Muscle layer of duodenum (tissue), 2 donors: ENCODE results near the gene MYO5A.

Source experiments
- H3K27ac ChIP-seq: one replicate; pipeline ENCODE4 v1.7.0; 2013; ENCODE audit warnings: mild to moderate bottlenecking, low read length
- H3K27me3 ChIP-seq: one replicate; pipeline ENCODE4 v1.7.0; 2013; ENCODE audit warnings: low read depth, mild to moderate bottlenecking, control low read depth, low read length
- H3K36me3 ChIP-seq, 2 donors: one replicate each; pipeline ENCODE4 v1.7.0; 2013; ENCODE audit warnings: low read length in 2 of 2, control low read depth in 1 of 2, mild to moderate bottlenecking in 1 of 2; ENCODE audit not compliant: insufficient read depth in 2 of 2, control insufficient read depth in 1 of 2
- H3K4me1 ChIP-seq, 2 donors: one replicate each; pipeline ENCODE4 v1.7.0; 2013; ENCODE audit warnings: low read length in 2 of 2, mild to moderate bottlenecking in 2 of 2, control low read depth in 1 of 2, moderate library complexity in 1 of 2; ENCODE audit not compliant: insufficient read depth in 2 of 2, control insufficient read depth in 1 of 2
- H3K4me3 ChIP-seq, 2 donors: one replicate each; pipeline ENCODE4 v1.7.0; 2013; ENCODE audit warnings: low read length in 2 of 2, low read depth in 1 of 2, mild to moderate bottlenecking in 1 of 2
- H3K9me3 ChIP-seq, 2 donors: one replicate each; pipeline ENCODE4 v1.7.0; 2013; ENCODE audit warnings: low read length in 2 of 2, control low read depth in 1 of 2, mild to moderate bottlenecking in 1 of 2; ENCODE audit not compliant: control insufficient read depth in 1 of 2
- donor health status: healthy.

MYO5A gene

DNA sequence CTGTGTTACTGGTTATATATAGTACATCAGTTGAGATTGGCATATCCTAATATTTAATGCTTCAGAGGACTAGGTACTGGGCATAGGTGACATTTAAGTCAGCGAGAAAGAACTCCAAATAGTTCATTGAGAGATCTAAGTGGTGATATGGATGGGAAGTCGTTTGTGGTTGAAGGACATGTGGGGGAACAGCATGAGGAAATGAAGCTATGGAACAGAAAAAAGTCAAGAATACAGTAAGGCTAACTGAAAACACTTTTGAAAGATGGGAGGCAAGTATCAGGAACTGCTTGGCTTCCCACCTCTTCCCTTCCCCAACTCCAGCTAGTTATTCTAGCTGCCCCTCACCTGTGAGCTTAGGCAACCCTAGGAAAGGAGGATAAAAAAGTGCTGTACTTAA is 3.7 kb upstream of the MYO5A start:
- Histone ChIP-seq H3K36me3 (no peaks in the 10 kb centered on the region), H3K27ac (no peak overlapping the region), H3K4me1 (peaks cover 3 to 8% of the 10 kb centered on the region in 2 donors), H3K4me3 (no peak overlapping the region), H3K9me3 (no peaks in the 10 kb centered on the region), H3K27me3 (no peaks in the 10 kb centered on the region)

DNA sequence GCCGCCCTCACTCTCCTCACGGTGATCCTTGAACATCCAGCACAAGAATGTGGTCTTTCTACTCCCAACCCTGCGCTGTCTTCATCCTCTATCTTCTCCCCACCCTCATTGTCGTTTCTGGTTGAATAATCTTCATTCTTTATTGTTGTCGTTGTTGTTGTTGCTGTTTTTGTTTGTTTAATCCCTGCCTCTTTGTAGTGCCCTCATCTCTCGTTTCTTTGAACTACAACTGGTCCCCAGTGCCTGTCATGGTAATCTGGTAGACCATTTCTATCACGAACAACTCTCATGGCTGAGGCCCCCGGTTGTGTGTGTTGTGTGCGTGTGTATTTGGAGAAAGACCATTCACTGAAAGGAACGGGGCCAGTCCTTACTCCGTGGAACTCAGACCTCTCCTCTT is 1.3 kb upstream of the MYO5A start:
- no peaks in the 10 kb centered on the region for H3K9me3 ChIP-seq
- H3K4me1 ChIP-seq, result peaks cover 3 to 8% of the 10 kb centered on the region in 2 donors
- H3K27me3 ChIP-seq, result no peaks in the 10 kb centered on the region
- H3K27ac ChIP-seq, result no peak overlapping the region
- no peaks in the 10 kb centered on the region for H3K36me3 ChIP-seq
- peak overlapping the region; percentile 78 to 90 for H3K4me3 ChIP-seq

DNA sequence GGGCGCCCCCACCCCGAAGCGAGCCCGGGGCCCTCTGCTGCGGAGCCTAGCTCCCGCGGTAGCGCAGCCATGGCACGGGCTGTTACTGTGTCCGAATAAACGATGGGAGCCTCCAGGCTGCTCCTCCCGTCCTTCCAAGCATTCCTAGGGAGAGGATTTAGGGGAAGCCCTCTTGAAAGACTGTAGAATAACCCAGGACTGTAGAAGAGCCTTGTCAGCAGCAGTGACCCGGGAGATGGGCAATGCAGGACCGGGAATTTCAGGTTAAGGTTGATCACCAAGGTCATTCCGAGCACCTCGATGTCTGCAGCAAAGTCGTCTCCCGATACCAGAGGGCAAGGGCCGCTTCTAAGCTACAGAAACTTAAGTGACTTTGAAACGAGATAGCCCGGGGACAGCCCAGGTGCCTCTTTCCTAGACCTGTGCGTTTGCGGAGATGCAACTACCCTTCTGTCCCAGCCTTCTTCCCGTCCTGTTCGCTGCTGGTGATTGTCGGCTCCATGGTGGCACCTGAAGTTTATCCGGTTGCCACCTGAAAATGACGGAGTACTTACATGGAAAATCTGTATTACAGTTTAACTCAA is 753 bp upstream of the MYO5A start:
- H3K9me3 ChIP-seq, result no peaks in the 10 kb centered on the region
- H3K36me3 ChIP-seq, result no peaks in the 10 kb centered on the region
- no peaks in the 10 kb centered on the region for H3K27me3 ChIP-seq
- peak overlapping the region; percentile 78 to 90 for H3K4me3 ChIP-seq
- H3K4me1 ChIP-seq, result peaks cover 3 to 8% of the 10 kb centered on the region in 2 donors
- peak overlapping the region; percentile 61 for H3K27ac ChIP-seq

DNA sequence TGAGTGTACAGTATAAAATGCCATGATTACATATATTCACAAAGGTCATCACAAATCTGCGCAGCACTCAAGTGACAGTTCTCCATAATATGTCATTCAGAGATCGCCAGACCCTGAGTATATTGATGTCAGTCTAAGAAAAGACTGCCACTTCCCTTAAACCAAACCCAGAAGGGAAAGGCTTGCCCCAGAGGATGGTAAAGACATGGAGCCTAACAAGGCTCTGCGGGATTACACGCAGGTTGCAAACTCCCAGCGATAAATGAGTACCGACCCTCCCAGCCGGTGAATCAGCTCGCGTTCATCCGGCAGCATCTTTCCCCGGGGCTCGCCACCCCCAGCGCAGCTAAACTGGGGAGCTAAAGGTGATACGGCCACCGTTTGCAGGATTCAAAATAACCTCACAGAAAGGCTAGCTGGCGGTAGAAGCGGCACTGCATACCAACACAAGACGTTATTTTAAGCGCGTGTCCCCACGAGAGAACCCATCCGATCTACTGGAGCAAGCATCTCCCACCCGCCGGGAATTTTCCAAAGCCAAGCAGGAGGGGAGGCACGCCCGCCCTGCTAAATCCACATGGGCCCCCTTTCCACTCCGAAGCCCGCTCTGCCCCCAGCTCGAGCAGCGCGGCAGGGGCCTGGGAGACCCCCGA is 643 bp downstream of the MYO5A start:
- H3K27ac ChIP-seq, result peak overlapping the region; percentile 20

DNA sequence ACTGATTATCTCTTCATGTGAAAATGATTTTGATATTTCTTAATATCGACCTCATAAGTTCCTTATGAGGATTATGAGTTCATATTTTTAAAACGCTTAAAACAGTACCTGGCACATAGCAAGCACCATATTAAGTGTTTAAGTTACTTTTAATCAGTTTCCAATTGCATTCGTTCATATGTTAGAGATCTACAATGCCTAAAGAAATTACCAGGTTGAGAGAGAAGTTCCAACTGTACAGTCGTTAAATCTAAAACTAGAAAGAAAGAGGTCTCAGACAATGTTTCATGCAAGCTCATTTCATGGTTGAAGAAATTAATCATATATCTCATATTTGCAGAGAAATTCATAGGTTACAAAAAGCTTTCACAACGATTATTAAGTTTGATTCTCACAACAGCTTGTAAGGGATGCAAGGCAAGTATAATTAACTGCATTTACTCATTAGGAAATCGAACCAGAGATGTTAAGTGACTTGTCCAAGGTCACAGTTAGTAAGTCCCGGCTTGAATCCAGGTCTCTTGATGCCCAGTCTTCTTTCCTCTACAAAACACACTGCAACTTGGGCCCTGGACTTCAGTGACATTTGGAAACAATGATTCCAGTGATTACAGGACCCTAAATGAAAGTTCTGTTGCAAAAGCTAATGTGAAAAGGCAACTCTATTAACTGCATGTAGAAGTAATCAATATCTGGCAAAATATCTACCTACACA is 1.3 kb downstream of the MYO5A start:
- no peaks in the 10 kb centered on the region for H3K27me3 ChIP-seq
- H3K9me3 ChIP-seq, result no peaks in the 10 kb centered on the region
- H3K4me1 ChIP-seq, result peaks cover 3 to 8% of the 10 kb centered on the region in 2 donors
- H3K27ac ChIP-seq, result no peak overlapping the region
- no peaks in the 10 kb centered on the region for H3K36me3 ChIP-seq
- H3K4me3 ChIP-seq, result peak overlapping the region; percentile 81 to 90

More for the DNA sequence above, 643 bp downstream of the MYO5A start:
- Histone ChIP-seq H3K9me3 (no peaks in the 10 kb centered on the region), H3K27me3 (no peaks in the 10 kb centered on the region), H3K36me3 (no peaks in the 10 kb centered on the region), H3K4me1 (peaks cover 3 to 8% of the 10 kb centered on the region in 2 donors), H3K4me3 (peak overlapping the region; percentile 81 to 90)

DNA sequence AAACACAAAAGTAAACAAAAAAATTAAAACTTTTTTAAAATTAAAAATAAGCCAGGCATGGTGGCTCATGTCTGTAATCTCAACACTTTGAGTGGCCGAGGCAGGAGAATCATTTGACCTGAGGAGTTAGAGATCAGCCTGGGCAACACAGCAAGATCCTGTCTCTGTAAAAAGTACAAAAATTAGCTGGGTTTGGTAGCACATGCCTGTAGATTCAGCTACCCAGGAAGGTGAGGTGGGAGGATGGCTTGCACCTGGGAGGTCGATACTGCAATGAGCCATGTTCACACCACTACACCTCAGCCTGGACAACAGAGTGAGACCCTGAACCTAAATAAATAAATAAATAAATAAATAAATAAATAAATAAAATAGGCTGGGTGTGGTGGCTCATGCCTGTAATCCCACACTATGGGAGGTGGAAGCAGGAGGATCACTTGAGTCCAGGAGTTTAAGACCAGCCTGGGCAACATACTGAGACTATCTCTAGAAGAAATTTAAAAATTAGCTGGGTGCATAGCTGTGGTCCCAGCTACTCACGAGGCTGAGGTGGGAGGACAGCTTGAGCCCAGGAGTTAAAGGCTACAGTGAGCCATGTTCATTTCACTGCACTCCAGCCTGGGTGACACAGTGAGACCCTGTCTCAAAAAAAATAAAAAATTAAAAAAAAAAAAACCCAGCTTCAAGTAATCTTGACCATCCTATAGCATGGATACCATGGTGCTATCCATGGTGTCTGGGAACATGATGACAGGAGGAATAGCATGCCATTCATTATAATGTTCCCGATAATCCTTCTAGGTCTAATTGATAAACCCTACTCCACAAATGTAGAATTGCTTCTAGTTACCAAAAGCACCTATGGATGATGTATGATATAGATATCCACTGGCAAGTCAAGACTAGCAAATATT is 4.2 kb downstream of the MYO5A start:
- no peaks in the 10 kb centered on the region for H3K36me3 ChIP-seq
- H3K27ac ChIP-seq, result no peak overlapping the region
- H3K4me3 ChIP-seq, result no peak overlapping the region
- H3K4me1 ChIP-seq, result peaks cover 0 to 1% of the 10 kb centered on the region in 2 donors
- no peaks in the 10 kb centered on the region for H3K9me3 ChIP-seq
- H3K27me3 ChIP-seq, result no peaks in the 10 kb centered on the region

DNA sequence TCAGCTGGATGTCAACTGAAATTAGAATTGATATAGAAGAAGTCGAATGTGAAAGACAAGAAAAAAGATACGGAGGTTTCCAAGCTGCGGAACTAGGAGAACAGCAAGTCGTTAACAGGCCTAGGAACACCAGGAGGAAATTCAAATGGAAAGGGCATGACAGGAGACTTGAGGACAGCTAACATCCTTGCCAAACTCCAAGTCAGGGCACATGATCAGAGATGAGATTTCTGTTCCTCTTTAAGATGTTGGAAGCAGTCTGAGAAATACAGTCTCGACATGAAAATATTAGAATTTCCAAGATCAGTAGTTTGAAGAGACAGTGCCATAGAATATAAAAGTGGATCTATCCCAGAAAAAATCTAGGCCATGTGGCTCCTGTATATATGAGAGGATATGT is 5.0 kb downstream of the MYO5A start:
- Histone ChIP-seq H3K9me3 (no peaks in the 10 kb centered on the region), H3K36me3 (no peaks in the 10 kb centered on the region), H3K4me3 (no peak overlapping the region), H3K4me1 (peaks cover 0 to 5% of the 10 kb centered on the region in 2 donors), H3K27ac (no peak overlapping the region), H3K27me3 (no peaks in the 10 kb centered on the region)

DNA sequence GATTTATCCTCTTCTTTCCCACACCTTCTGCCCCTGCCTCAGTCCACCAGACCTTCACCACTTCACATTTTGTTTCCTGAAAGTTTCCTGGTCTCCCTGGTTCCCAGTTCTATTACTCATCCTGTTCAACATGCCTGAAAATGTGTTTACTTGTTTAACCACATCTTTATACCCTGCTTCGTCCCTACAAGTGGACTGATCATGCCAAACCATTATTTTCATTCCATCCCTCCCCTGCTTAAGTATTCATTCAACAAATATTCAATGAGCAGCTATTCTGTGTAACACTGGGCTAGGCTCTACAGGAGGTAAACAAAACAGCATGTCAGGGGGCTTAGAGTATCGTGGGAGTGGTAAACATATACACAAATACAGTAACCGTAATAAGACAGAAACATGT is 5.5 kb downstream of the MYO5A start:
- Histone ChIP-seq H3K9me3 (no peaks in the 10 kb centered on the region), H3K27ac (no peak overlapping the region), H3K4me1 (peaks cover 0 to 10% of the 10 kb centered on the region in 2 donors), H3K4me3 (no peak overlapping the region), H3K27me3 (no peaks in the 10 kb centered on the region), H3K36me3 (no peaks in the 10 kb centered on the region)

DNA sequence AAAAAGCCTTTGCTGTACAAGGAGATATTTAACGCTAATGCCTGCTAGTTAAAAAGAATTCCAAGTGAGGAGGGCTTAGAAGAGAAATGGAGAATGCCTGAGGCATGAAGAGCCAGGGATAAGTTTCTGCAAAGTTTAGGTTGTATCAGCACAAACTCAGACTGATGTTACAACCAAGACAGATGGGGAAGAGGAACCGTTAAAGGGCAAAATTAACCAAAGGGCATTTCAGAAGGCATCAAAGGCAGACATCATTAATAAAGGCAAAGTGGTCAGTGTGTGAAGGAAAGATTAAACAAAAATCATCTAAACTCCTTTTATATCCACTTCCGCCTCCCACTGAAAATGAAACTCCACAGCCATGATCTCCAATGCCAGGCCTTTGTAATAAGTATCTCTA is 7.0 kb downstream of the MYO5A start:
- no peaks in the 10 kb centered on the region for H3K27me3 ChIP-seq
- H3K4me3 ChIP-seq, result no peak overlapping the region
- no peak overlapping the region for H3K27ac ChIP-seq
- H3K9me3 ChIP-seq, result no peaks in the 10 kb centered on the region
- H3K36me3 ChIP-seq, result no peaks in the 10 kb centered on the region
- H3K4me1 ChIP-seq, result peaks cover 0 to 13% of the 10 kb centered on the region in 2 donors

DNA sequence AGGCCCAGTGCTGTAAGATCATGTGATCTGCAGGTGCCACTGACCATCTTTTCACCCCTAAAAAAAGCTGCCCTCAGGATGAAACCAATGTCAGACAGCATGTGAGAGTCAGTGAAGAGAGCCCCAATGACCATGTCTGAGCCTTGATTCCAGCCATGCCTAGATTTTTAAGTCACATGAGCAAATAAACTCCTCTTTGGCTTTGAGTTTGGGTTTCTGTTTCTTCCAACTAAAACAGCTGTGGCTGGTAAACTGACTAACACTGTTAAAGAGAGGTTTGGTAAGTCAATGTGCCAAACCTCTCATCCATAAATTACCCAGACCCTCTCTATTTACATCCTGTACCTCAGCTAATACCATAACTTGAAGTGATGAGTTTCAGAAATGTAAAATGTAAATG is 8.3 kb downstream of the MYO5A start:
- no peaks in the 10 kb centered on the region for H3K9me3 ChIP-seq
- peaks cover 0 to 13% of the 10 kb centered on the region in 2 donors for H3K4me1 ChIP-seq
- no peak overlapping the region for H3K4me3 ChIP-seq
- no peaks in the 10 kb centered on the region for H3K27me3 ChIP-seq
- H3K36me3 ChIP-seq, result no peaks in the 10 kb centered on the region
- H3K27ac ChIP-seq, result no peak overlapping the region
